H9 (cell line): ENCODE results near the gene CST11. TPM values are rescaled to one million over a fixed set of nuclear protein-coding genes. Genes with fewer than 3 reads are reported as not detected.

Experiments used
- DNase-seq: peaks from one replicate; pipeline ENCODE4 v3.0.0-alpha.2; 2017
- H2AFZ ChIP-seq: one replicate; pipeline ENCODE4 v1.6.1; 2013; ENCODE audit warnings: mild to moderate bottlenecking, low read length, control low read depth, moderate library complexity
- H2AK5ac ChIP-seq: 2 replicates; pipeline ENCODE4 v1.6.1; 2013; ENCODE audit warnings: low read length, control low read depth, mixed read lengths; ENCODE audit not compliant: insufficient read length
- H2BK120ac ChIP-seq: one replicate; pipeline ENCODE4 v1.6.1; 2013; ENCODE audit warnings: low read depth, mild to moderate bottlenecking, low read length, control low read depth, inconsistent platforms; ENCODE audit not compliant: poor library complexity, severe bottlenecking
- H2BK12ac ChIP-seq: 2 replicates; pipeline ENCODE4 v1.6.1; 2013; ENCODE audit warnings: low read length, control low read depth, mixed read lengths, low read depth; ENCODE audit not compliant: insufficient read length
- H2BK15ac ChIP-seq: 2 replicates; pipeline ENCODE4 v1.6.1; 2013; ENCODE audit warnings: low read depth, low read length, control low read depth
- H2BK20ac ChIP-seq: one replicate; pipeline ENCODE4 v1.6.1; 2013; ENCODE audit warnings: low read depth, mild to moderate bottlenecking, low read length, control low read depth, inconsistent platforms; ENCODE audit not compliant: poor library complexity, severe bottlenecking
- H2BK5ac ChIP-seq: 2 replicates; pipeline ENCODE4 v1.6.1; 2013; ENCODE audit warnings: low read length, control low read depth, mixed read lengths; ENCODE audit not compliant: insufficient read length
- H3K14ac ChIP-seq: 2 replicates; pipeline ENCODE4 v1.6.1; 2013; ENCODE audit warnings: low read length, control low read depth; ENCODE audit not compliant: insufficient read depth
- H3K18ac ChIP-seq: 2 replicates; pipeline ENCODE4 v1.6.1; 2013; ENCODE audit warnings: low read depth, mild to moderate bottlenecking, mixed read lengths, low read length, control low read depth; ENCODE audit not compliant: insufficient read length
- H3K23ac ChIP-seq: 2 replicates; pipeline ENCODE4 v1.6.1; 2013; ENCODE audit warnings: low read length, control low read depth, mixed read lengths, low read depth; ENCODE audit not compliant: insufficient read length
- H3K23me2 ChIP-seq: 2 replicates; pipeline ENCODE4 v1.6.1; 2013; ENCODE audit warnings: low read depth, mild to moderate bottlenecking, mixed read lengths, low read length, control low read depth; ENCODE audit not compliant: insufficient read length, poor library complexity, severe bottlenecking
- H3K27ac ChIP-seq: 2 replicates; pipeline ENCODE4 v1.5.1; 2013; ENCODE audit warnings: low read length, control low read depth, mixed read lengths, low read depth; ENCODE audit not compliant: insufficient read length
- H3K27me3 ChIP-seq: 2 replicates; pipeline ENCODE4 v1.6.1; 2013; ENCODE audit warnings: low read length, control low read depth, inconsistent platforms; ENCODE audit not compliant: insufficient read depth
- H3K4ac ChIP-seq: 2 replicates; pipeline ENCODE4 v1.6.1; 2013; ENCODE audit warnings: low read depth, mild to moderate bottlenecking, control low read depth, inconsistent platforms, low read length, moderate library complexity
- H3K4me1 ChIP-seq: 2 replicates; pipeline ENCODE4 v1.6.1; 2013; ENCODE audit warnings: low read length, control low read depth, inconsistent platforms; ENCODE audit not compliant: insufficient read depth
- H3K4me2 ChIP-seq: 2 replicates; pipeline ENCODE4 v1.6.1; 2013; ENCODE audit warnings: low read length, control low read depth, mixed read lengths; ENCODE audit not compliant: insufficient read length, insufficient read depth
- H3K56ac ChIP-seq: 2 replicates; pipeline ENCODE4 v1.6.1; 2013; ENCODE audit warnings: low read depth, mild to moderate bottlenecking, mixed read lengths, low read length, control low read depth; ENCODE audit not compliant: insufficient read length
- H3K79me1 ChIP-seq: 2 replicates; pipeline ENCODE4 v1.6.1; 2013; ENCODE audit warnings: low read depth, mild to moderate bottlenecking, moderate library complexity, low read length, control low read depth, inconsistent platforms; ENCODE audit not compliant: insufficient read depth, poor library complexity, severe bottlenecking
- H3K79me2 ChIP-seq: 2 replicates; pipeline ENCODE4 v1.6.1; 2013; ENCODE audit warnings: low read length, control low read depth, inconsistent platforms; ENCODE audit not compliant: insufficient read depth
- H3K9ac ChIP-seq: 2 replicates; pipeline ENCODE4 v1.6.1; 2013; ENCODE audit warnings: low read length, control low read depth, mixed read lengths; ENCODE audit not compliant: insufficient read length; ENCODE audit errors: extremely low read depth
- H3K9me3 ChIP-seq: one replicate; pipeline ENCODE4 v1.6.1; 2013; ENCODE audit warnings: low read depth, low read length, inconsistent platforms; ENCODE audit not compliant: control insufficient read depth
- H3T11ph ChIP-seq: one replicate; pipeline ENCODE4 v1.6.1; 2013; ENCODE audit warnings: mild to moderate bottlenecking, low read length, control low read depth, inconsistent platforms
- H4K20me1 ChIP-seq: one replicate; pipeline ENCODE4 v1.6.1; 2013; ENCODE audit not compliant: control insufficient read depth, insufficient read length, insufficient read depth
- H4K5ac ChIP-seq: 2 replicates; pipeline ENCODE4 v1.6.1; 2013; ENCODE audit warnings: low read depth, mild to moderate bottlenecking, mixed read lengths, low read length, control low read depth; ENCODE audit not compliant: insufficient read length
- H4K8ac ChIP-seq: replicated peaks from 2 replicates; pipeline ENCODE4 v1.6.1; 2013; ENCODE audit warnings: low read length, control low read depth, mixed read lengths, low read depth; ENCODE audit not compliant: insufficient read length
- H4K91ac ChIP-seq: 2 replicates; pipeline ENCODE4 v1.6.1; 2013; ENCODE audit warnings: low read depth, mild to moderate bottlenecking, moderate library complexity, mixed read lengths, low read length, control low read depth; ENCODE audit not compliant: insufficient read length
- H3K27ac Mint-ChIP-seq, 3 experiments: 2 replicates in 2 of 3; 3 replicates in 1 of 3; pipeline ENCODE4 v1.8.0; 2020 to 2021; ENCODE audit warnings: mixed read lengths in 3 of 3, mild to moderate bottlenecking in 1 of 3, moderate library complexity in 1 of 3
- H3K27me3 Mint-ChIP-seq: 2 replicates; pipeline ENCODE4 v1.8.0; 2021; ENCODE audit warnings: low read depth, mild to moderate bottlenecking, moderate library complexity, mixed read lengths
- H3K36me3 Mint-ChIP-seq, 3 experiments: 2 replicates in 2 of 3; 3 replicates in 1 of 3; pipeline ENCODE4 v1.8.0; 2020 to 2021; ENCODE audit warnings: low read depth in 3 of 3, mixed read lengths in 3 of 3; ENCODE audit not compliant: insufficient read depth in 1 of 3
- H3K4me1 Mint-ChIP-seq, 2 experiments: 2 replicates each; pipeline ENCODE4 v1.8.0; 2020; ENCODE audit warnings: mixed read lengths in 2 of 2
- H3K4me3 Mint-ChIP-seq, 2 experiments: 2 replicates in 1 of 2; 3 replicates in 1 of 2; pipeline ENCODE4 v1.8.0; 2020 to 2021; ENCODE audit warnings: mild to moderate bottlenecking in 2 of 2, mixed read lengths in 2 of 2, moderate library complexity in 1 of 2
- H3K9me3 Mint-ChIP-seq, 2 experiments: 2 replicates in 1 of 2; 3 replicates in 1 of 2; pipeline ENCODE4 v1.8.0; 2020; ENCODE audit warnings: mild to moderate bottlenecking in 2 of 2, mixed read lengths in 2 of 2, moderate library complexity in 1 of 2
- WGBS: extraction: QIAGEN DNeasy Blood & Tissue Kit; methylation state at CpG from one replicate; pipeline ENCODE4 v1.1.7; 2013; ENCODE audit warnings: missing lambda C conversion rate, low lambda C conversion rate, mixed read lengths; ENCODE audit not compliant: insufficient read length; ENCODE audit errors: extremely low coverage; 5-methylcytosine and 5-hydroxymethylcytosine counted together
- total RNA-seq: library from RNA; stranded (reverse); gene quantifications from 2 replicates; pipeline ENCODE4 v1.2.1, GENCODE V29; 2021
- TF ChIP-seq, protein P1 (sequence below): fragments of 200-600 bp; sonication (generic); conservative IDR thresholded peaks from 3 replicates; pipeline ENCODE4 v1.8.0; 2021; ENCODE audit warnings: antibody characterized with exemption, mild to moderate bottlenecking

The CST11 gene
- total RNA-seq, 1 experiment from 2014 or later = not detected

DNA sequence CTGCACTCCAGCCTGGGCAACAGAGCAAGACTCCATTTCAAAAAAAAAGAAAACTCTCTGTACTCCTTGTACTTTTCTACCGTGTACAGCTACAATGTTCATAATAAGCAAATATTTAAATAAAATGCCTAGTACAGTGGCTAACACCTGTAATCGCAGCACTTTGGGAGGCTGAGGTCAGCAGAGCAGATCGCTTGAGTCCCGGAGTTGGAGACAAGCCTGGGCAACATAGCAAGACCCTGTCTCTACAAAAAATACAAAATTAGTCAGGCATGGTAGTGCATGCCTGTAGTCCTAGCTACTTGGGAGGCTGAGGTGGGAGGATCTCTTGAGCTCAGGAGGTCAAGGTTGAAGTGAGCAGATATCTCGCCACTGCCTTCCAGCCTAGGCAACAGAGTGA, 37.1 kb downstream of the CST11 start:
- H2BK12ac ChIP-seq = no peak overlapping the region
- H3K4me3 Mint-ChIP-seq = no peak overlapping the region
- no peaks in the 10 kb centered on the region for H3K4me1 ChIP-seq
- H3K14ac ChIP-seq = no peak overlapping the region
- H3K79me2 ChIP-seq = peaks cover 10% of the 10 kb centered on the region; the same call in 1 of the 2 replicates
- H3K27ac Mint-ChIP-seq = no peak overlapping the region
- H3K4me2 ChIP-seq = no peak overlapping the region
- WGBS = no CpG with 5 or more reads among the region's 5 CpGs
- no peak overlapping the region for H2BK120ac ChIP-seq
- no peak overlapping the region for H2AFZ ChIP-seq
- no peak overlapping the region for H4K8ac ChIP-seq
- H3K56ac ChIP-seq = no peak overlapping the region
- H2AK5ac ChIP-seq = no peak overlapping the region
- no peak overlapping the region for H2BK20ac ChIP-seq
- H3K27ac ChIP-seq = no peak overlapping the region
- no peak overlapping the region for H3K18ac ChIP-seq
- H2BK15ac ChIP-seq = no peak overlapping the region
- no peaks in the 10 kb centered on the region for H3K9me3 ChIP-seq
- no peak overlapping the region for H2BK5ac ChIP-seq
- H3K79me1 ChIP-seq = peaks cover 11% of the 10 kb centered on the region
- no peak overlapping the region for H3T11ph ChIP-seq
- H3K9ac ChIP-seq = no peak overlapping the region
- H4K91ac ChIP-seq = no peak overlapping the region
- H3K23ac ChIP-seq = no peak overlapping the region
- peaks cover 20 to 24% of the 10 kb centered on the region in 2 experiments for H3K4me1 Mint-ChIP-seq
- no peak for DNase-seq
- H3K27me3 Mint-ChIP-seq = no peaks in the 10 kb centered on the region
- H3K27me3 ChIP-seq = no peaks in the 10 kb centered on the region
- no peak overlapping the region for H3K4ac ChIP-seq
- TF ChIP-seq, protein P1, sequence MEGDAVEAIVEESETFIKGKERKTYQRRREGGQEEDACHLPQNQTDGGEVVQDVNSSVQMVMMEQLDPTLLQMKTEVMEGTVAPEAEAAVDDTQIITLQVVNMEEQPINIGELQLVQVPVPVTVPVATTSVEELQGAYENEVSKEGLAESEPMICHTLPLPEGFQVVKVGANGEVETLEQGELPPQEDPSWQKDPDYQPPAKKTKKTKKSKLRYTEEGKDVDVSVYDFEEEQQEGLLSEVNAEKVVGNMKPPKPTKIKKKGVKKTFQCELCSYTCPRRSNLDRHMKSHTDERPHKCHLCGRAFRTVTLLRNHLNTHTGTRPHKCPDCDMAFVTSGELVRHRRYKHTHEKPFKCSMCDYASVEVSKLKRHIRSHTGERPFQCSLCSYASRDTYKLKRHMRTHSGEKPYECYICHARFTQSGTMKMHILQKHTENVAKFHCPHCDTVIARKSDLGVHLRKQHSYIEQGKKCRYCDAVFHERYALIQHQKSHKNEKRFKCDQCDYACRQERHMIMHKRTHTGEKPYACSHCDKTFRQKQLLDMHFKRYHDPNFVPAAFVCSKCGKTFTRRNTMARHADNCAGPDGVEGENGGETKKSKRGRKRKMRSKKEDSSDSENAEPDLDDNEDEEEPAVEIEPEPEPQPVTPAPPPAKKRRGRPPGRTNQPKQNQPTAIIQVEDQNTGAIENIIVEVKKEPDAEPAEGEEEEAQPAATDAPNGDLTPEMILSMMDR = no peak
- H4K5ac ChIP-seq = no peak overlapping the region
- H3K36me3 Mint-ChIP-seq = peaks cover 0 to 6% (median 0%) of the 10 kb centered on the region in 3 experiments; a peak in 2 of 7 replicates
- H4K20me1 ChIP-seq = no peaks in the 10 kb centered on the region
- H3K9me3 Mint-ChIP-seq = no peaks in the 10 kb centered on the region
- peaks cover 4% of the 10 kb centered on the region for H3K23me2 ChIP-seq
